Hepatocyte (in vitro differentiated cells): ENCODE results near the gene APOL2. TPM values are rescaled to one million over a fixed set of nuclear protein-coding genes. Genes with fewer than 3 reads are reported as not detected.

Experiments
- DNase-seq: peaks from one replicate; pipeline ENCODE4 v3.0.0-alpha.2; 2016; ENCODE audit warnings: low spot score
- H2AFZ ChIP-seq: fragments of 200-600 bp; sonication (generic); 2 replicates; pipeline ENCODE4 v1.6.0; 2016; ENCODE audit warnings: antibody characterized with exemption, mild to moderate bottlenecking
- H3K27ac ChIP-seq: fragments of 200-600 bp; sonication (generic); 2 replicates; pipeline ENCODE4 v1.5.1; 2016; ENCODE audit warnings: mild to moderate bottlenecking
- H3K27me3 ChIP-seq: fragments of 200-600 bp; sonication (generic); 2 replicates; pipeline ENCODE4 v1.6.1; 2016
- H3K36me3 ChIP-seq: fragments of 200-600 bp; sonication (generic); replicated peaks from 2 replicates; pipeline ENCODE4 v1.5.1; 2016; ENCODE audit warnings: low read depth; ENCODE audit not compliant: insufficient read depth
- H3K4me1 ChIP-seq: fragments of 200-600 bp; sonication (generic); 2 replicates; pipeline ENCODE4 v1.5.1; 2016; ENCODE audit warnings: mild to moderate bottlenecking, moderate library complexity; ENCODE audit not compliant: insufficient read depth
- H3K4me2 ChIP-seq: fragments of 200-600 bp; sonication (generic); 2 replicates; pipeline ENCODE4 v1.6.0; 2016
- H3K4me3 ChIP-seq: fragments of 200-600 bp; sonication (generic); 2 replicates; pipeline ENCODE4 v1.5.1; 2016; ENCODE audit warnings: mild to moderate bottlenecking
- H3K79me2 ChIP-seq: fragments of 200-600 bp; sonication (generic); 2 replicates; pipeline ENCODE4 v1.6.0; 2017; ENCODE audit warnings: mild to moderate bottlenecking
- H3K9me2 ChIP-seq: fragments of 200-600 bp; sonication (generic); replicated peaks from 2 replicates; pipeline ENCODE4 v1.6.0; 2017; ENCODE audit warnings: mild to moderate bottlenecking; ENCODE audit not compliant: insufficient read depth
- H3K9me3 ChIP-seq: fragments of 200-600 bp; sonication (generic); 2 replicates; pipeline ENCODE4 v1.5.1; 2016; ENCODE audit warnings: low read depth, mild to moderate bottlenecking
- H4K20me1 ChIP-seq: fragments of 200-600 bp; sonication (generic); 2 replicates; pipeline ENCODE4 v1.6.0; 2016; ENCODE audit warnings: mild to moderate bottlenecking; ENCODE audit not compliant: insufficient read depth, poor library complexity, severe bottlenecking
- EZH2 ChIP-seq: fragments of 200-600 bp; sonication (generic); IDR thresholded peaks from 2 replicates; pipeline ENCODE4 v1.6.1; 2016; ENCODE audit warnings: antibody characterized with exemption, mild to moderate bottlenecking, borderline replicate concordance
- EZH2phosphoT487 ChIP-seq: fragments of 200-600 bp; sonication (generic); IDR thresholded peaks from one replicate; pipeline ENCODE4 v1.6.1; 2018; ENCODE audit warnings: antibody characterized with exemption, mild to moderate bottlenecking, low read depth, moderate library complexity; ENCODE audit not compliant: unreplicated experiment, severe bottlenecking
- WGBS: methylation state at CpG from one replicate; pipeline ENCODE4 v1.1.6; 2016; ENCODE audit warnings: low lambda C conversion rate; ENCODE audit errors: missing lambda C conversion rate; 5-methylcytosine and 5-hydroxymethylcytosine counted together
- polyA plus RNA-seq: library from polyadenylated mRNA; unstranded; fragments of >200 nt; fragmentation: Nextera tagmentation; extraction: Ambion mirVana; gene quantifications from 2 replicates; pipeline ENCODE4 v1.2.1, GENCODE V29; 2016
- total RNA-seq: library from RNA; depleted of rRNA; stranded (reverse); fragments of >200 nt; gene quantifications from 2 replicates; pipeline ENCODE4 v1.2.3, GENCODE V29; 2014
- TF ChIP-seq, protein P1 (sequence below): fragments of 200-600 bp; sonication (generic); IDR thresholded peaks from 2 replicates; pipeline ENCODE4 v1.5.1; 2016; ENCODE audit warnings: antibody characterized with exemption, mild to moderate bottlenecking; ENCODE audit not compliant: poor library complexity

The APOL2 gene, protein sequence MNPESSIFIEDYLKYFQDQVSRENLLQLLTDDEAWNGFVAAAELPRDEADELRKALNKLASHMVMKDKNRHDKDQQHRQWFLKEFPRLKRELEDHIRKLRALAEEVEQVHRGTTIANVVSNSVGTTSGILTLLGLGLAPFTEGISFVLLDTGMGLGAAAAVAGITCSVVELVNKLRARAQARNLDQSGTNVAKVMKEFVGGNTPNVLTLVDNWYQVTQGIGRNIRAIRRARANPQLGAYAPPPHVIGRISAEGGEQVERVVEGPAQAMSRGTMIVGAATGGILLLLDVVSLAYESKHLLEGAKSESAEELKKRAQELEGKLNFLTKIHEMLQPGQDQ
- total RNA-seq (32.3 and 34.8 TPM in 2 replicates), polyA plus RNA-seq (19.5 and 23.9 TPM in 2 replicates)

DNA sequence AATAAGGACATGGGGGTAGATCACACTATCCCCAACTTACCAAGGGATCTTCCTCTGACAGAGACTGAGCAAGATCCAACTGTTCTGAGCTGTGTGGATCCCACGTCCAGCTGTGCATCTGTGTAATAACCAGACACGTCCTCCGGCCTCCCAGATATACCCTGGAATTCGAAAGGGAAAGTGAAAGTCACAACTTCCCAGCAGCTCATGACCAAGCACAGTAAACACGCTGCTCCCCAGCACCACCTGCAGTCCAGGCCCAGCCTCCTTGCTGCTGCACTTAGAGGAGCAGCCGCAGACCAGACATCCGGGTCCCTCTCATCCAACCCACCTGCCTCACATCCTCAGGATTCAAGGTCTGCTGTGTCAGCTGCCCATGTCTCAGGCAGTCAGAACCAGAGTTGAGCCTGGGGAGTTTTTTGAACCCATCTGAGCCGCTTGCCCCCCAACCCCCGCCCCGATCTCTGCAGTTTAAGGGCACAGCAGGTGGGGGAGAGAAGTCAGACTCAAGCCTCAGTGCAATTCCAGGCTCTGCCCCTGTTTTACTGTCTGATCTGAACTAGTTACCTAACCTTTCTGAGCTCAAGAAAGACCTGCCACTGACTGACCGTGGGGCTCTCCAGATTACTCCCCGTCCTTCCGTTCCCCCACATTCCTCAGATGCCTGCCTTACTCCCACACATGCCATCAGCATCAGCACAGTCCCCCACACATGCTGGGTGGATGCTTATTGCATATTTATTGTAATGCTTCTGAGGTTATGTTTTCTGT lies at the start of gene APOL2:
Gene APOL2 (minus strand): TSS at position 127 of the 771 bp plus-strand sequence. CDS start 6,365 bp downstream, outside the sequence.
- Histone ChIP-seq H3K4me2 (peak within 1 kb of the TSS; percentile 93), H3K27me3 (no peaks in the 10 kb centered on the region), H4K20me1 (no peaks in the 10 kb centered on the region), H3K36me3 (no peaks in the 10 kb centered on the region), H3K9me2 (no peaks in the 10 kb centered on the region), H3K4me1 (peaks cover 18% of the 10 kb centered on the region), H3K27ac (peak within 1 kb of the TSS; percentile 89), H3K4me3 (peak within 1 kb of the TSS; percentile 23), H3K79me2 (peaks cover 39% of the 10 kb centered on the region), H3K9me3 (no peaks in the 10 kb centered on the region), H2AFZ (peak within 1 kb of the TSS; percentile 42)
- TF ChIP-seq EZH2 = no peak
- no peak for TF ChIP-seq EZH2phosphoT487
- TF ChIP-seq, protein P1, sequence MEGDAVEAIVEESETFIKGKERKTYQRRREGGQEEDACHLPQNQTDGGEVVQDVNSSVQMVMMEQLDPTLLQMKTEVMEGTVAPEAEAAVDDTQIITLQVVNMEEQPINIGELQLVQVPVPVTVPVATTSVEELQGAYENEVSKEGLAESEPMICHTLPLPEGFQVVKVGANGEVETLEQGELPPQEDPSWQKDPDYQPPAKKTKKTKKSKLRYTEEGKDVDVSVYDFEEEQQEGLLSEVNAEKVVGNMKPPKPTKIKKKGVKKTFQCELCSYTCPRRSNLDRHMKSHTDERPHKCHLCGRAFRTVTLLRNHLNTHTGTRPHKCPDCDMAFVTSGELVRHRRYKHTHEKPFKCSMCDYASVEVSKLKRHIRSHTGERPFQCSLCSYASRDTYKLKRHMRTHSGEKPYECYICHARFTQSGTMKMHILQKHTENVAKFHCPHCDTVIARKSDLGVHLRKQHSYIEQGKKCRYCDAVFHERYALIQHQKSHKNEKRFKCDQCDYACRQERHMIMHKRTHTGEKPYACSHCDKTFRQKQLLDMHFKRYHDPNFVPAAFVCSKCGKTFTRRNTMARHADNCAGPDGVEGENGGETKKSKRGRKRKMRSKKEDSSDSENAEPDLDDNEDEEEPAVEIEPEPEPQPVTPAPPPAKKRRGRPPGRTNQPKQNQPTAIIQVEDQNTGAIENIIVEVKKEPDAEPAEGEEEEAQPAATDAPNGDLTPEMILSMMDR = peak; percentile 63
- WGBS = 15% methylated on average over 13 of the region's 13 CpGs
- peak; percentile 96 for DNase-seq

DNA sequence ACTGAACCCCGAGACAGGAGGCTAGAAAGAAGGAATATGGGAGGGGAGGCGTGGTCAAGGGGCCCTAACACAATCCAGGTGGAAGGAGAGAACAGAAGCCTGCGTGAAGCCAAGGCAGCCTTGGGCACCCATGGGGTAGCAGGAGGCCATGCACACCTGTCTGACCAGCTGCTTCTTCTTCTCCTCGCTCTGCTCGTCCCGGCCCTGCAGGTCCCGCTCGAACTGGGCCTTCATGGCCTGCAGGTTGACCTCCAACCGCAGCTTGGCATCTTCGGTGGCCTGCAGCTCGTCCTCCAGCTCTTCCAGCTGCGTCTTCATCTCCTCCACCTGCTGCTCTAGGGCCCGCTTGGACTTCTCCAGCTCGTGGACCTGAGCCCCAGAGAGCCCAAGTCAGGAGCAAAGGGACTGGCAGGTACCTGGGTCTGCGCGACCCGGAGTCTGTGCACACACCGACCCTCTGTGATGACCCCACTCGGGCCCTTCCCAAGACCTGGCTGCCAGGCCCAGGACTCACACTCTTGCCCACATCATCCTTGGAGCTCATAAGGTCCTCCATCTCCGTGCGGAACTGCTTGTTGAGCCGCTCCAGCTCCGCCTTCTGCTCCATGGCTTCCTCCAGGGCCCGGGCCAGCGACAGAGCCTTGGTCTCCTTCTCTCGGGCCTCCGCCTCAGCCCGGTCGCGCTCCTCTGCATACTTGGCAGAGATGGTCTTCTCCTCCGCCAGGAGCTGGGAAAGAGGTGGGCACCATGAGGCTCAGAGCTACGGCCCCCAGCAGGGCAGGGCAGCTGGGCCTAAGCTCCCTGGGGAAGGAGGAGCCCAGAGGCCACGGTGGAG lies 49.5 kb upstream of the APOL2 start:
- H2AFZ ChIP-seq = no peak overlapping the region
- DNase-seq = no peak
- no peaks in the 10 kb centered on the region for H3K27me3 ChIP-seq
- H3K79me2 ChIP-seq = no peaks in the 10 kb centered on the region
- TF ChIP-seq, protein P1 = no peak
- TF ChIP-seq EZH2phosphoT487 = no peak
- no peaks in the 10 kb centered on the region for H4K20me1 ChIP-seq
- peaks cover 3% of the 10 kb centered on the region for H3K36me3 ChIP-seq
- no peak overlapping the region for H3K4me3 ChIP-seq
- no peak overlapping the region for H3K4me2 ChIP-seq
- no peak overlapping the region for H3K27ac ChIP-seq
- H3K4me1 ChIP-seq = no peaks in the 10 kb centered on the region
- 95% methylated on average over 33 of the region's 33 CpGs for WGBS
- no peaks in the 10 kb centered on the region for H3K9me3 ChIP-seq
- no peaks in the 10 kb centered on the region for H3K9me2 ChIP-seq

DNA sequence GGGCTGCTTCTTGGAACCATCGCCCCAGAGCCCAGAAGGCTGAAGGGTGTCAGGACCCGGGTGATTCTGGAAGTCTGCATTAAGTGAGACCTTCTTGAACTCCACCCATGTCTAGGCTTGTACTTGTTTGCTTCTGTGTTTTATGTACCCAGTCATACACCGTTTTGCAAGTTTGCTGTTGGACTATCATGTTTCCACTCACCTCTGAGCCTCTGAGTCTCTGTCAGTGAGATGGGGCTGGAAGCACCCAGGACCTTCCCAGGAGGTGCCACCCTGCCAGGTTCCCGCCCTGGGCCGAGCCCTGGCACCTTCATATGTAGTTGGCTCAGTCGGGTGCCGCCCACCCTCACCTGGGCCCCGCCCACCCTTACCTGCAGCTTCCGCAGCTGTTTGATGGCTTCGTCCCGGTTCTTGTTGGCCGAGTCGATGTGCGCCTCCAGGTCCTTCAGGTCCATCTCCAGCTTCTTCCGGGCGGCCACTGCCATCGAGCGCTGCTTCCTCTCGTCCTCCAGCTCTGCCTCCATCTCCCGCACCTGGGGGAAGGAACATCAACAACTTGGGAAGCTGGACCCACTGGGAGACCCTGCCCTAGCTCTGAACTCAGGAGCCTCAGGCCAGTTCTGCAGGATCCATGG lies 48.7 kb upstream of the APOL2 start:
- H3K4me2 ChIP-seq = no peak overlapping the region
- H2AFZ ChIP-seq = no peak overlapping the region
- no peaks in the 10 kb centered on the region for H3K27me3 ChIP-seq
- no peak for DNase-seq
- no peak for TF ChIP-seq EZH2
- no peak for TF ChIP-seq EZH2phosphoT487
- TF ChIP-seq, protein P1 = no peak
- H3K4me1 ChIP-seq = no peaks in the 10 kb centered on the region
- H4K20me1 ChIP-seq = no peaks in the 10 kb centered on the region
- H3K9me3 ChIP-seq = no peaks in the 10 kb centered on the region
- H3K36me3 ChIP-seq = no peaks in the 10 kb centered on the region
- 91% methylated on average over 17 of the region's 20 CpGs for WGBS
- no peaks in the 10 kb centered on the region for H3K9me2 ChIP-seq
- H3K79me2 ChIP-seq = no peaks in the 10 kb centered on the region
- H3K27ac ChIP-seq = no peak overlapping the region
- H3K4me3 ChIP-seq = no peak overlapping the region
